ENCODE results near the gene SLBP. TPM values are rescaled to one million over a fixed set of nuclear protein-coding genes. Genes with fewer than 3 reads are reported as not detected.

Gene SLBP
- total and polyA plus RNA-seq, 10 of the 15 experiments (the other 5 are each of a cell fraction or from before 2014, with no cell fraction given) = 94.4 to 278 (median 158) TPM

GRCh38 chr4:1667273-1667672 is 44.8 kb downstream of the SLBP start:
- CTCF ChIA-PET = no interaction called here
- DNase-seq (ENCODE audit: low read depth, low spot score) = no peak
- H3K9ac ChIP-seq (ENCODE audit: control insufficient read depth, insufficient read depth, low read length) = no peak overlapping the region
- 75% methylated on average over 15 of the region's 15 CpGs for WGBS (ENCODE audit: insufficient coverage, insufficient replicate concordance, low lambda C conversion rate, missing lambda C conversion rate)
- H3K9me3 ChIP-seq (replicated peaks; ENCODE audit: control insufficient read depth, insufficient read depth, low read length) = no peaks in the 10 kb centered on the region
- H2AFZ ChIP-seq (ENCODE audit: control insufficient read depth, low read depth, low read length) = no peak overlapping the region
- no peak for TF ChIP-seq ZZZ3 (IDR thresholded peaks at IDR 0.05; ENCODE audit: control insufficient read depth, insufficient read length, low read depth)
- TF ChIP-seq ZNF687 (IDR thresholded peaks at IDR 0.05) = no peak
- no peak for TF ChIP-seq CHD2 (IDR thresholded peaks at IDR 0.05; ENCODE audit: borderline replicate concordance, low read depth, low read length)
- TF ChIP-seq, protein P1, sequence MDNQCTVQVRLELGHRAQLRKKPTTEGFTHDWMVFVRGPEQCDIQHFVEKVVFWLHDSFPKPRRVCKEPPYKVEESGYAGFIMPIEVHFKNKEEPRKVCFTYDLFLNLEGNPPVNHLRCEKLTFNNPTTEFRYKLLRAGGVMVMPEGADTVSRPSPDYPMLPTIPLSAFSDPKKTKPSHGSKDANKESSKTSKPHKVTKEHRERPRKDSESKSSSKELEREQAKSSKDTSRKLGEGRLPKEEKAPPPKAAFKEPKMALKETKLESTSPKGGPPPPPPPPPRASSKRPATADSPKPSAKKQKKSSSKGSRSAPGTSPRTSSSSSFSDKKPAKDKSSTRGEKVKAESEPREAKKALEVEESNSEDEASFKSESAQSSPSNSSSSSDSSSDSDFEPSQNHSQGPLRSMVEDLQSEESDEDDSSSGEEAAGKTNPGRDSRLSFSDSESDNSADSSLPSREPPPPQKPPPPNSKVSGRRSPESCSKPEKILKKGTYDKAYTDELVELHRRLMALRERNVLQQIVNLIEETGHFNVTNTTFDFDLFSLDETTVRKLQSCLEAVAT (IDR thresholded peaks at IDR 0.05) = no peak
- no peak for TF ChIP-seq RAD51 (IDR thresholded peaks at IDR 0.05)
- TF ChIP-seq JUNB (IDR thresholded peaks at IDR 0.05) = no peak
- no peak for TF ChIP-seq NFYA (IDR thresholded peaks at IDR 0.05; ENCODE audit: borderline replicate concordance, low read depth, low read length)
- TF ChIP-seq, protein P2, sequence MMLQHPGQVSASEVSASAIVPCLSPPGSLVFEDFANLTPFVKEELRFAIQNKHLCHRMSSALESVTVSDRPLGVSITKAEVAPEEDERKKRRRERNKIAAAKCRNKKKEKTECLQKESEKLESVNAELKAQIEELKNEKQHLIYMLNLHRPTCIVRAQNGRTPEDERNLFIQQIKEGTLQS (IDR thresholded peaks at IDR 0.05; ENCODE audit: borderline replicate concordance, extremely low read depth, low read depth, low read length) = no peak
- H3K36me3 ChIP-seq (ENCODE audit: control insufficient read depth in 2 of 2, insufficient read depth in 2 of 2, low read length in 1 of 2) = no peaks in the 10 kb centered on the region
- in situ Hi-C loops (cut with MboI) (no loop called here), intact Hi-C loops (cut with micrococcal nuclease; ENCODE audit: unreplicated experiment) (no loop called here)
- H3K4me1 ChIP-seq (ENCODE audit: control insufficient read depth, insufficient read depth, low read length) = no peaks in the 10 kb centered on the region
- H3K27ac ChIP-seq (ENCODE audit: control insufficient read depth, insufficient read depth) = no peak overlapping the region
- H3K4me3 ChIP-seq = no peak overlapping the region
- no peaks in the 10 kb centered on the region for H4K20me1 ChIP-seq (ENCODE audit: control insufficient read depth, insufficient read depth)
- SMC1A ChIA-PET (ENCODE audit: uncharacterized antibody, unreplicated experiment) = no interaction called here
- FAIRE-seq = no peak
- no TSS peak for BruUV-seq (replicated peaks)
- H3K4me2 ChIP-seq (ENCODE audit: control insufficient read depth, insufficient read depth) = no peak overlapping the region
- ATAC-seq = no peak
- H3K27me3 ChIP-seq (replicated peaks in 1 of 2; ENCODE audit: control insufficient read depth in 2 of 2, insufficient read depth in 2 of 2, low read length in 1 of 2) = no peaks in the 10 kb centered on the region
- POLR2A ChIA-PET = interaction anchor here (0.5 kb wide), 1 partner anchor 514 kb away, joined by 3 read pairs; no protein-coding TSS in a partner anchor
- RAD21 ChIA-PET (ENCODE audit: unreplicated experiment) = no interaction called here
- no peaks in the 10 kb centered on the region for H3K79me2 ChIP-seq (ENCODE audit: control insufficient read depth, insufficient read depth, low read length)

Measured in GM12878 (cell line).